HG02885 (cell line): ENCODE measurements around the gene TOMM70.
"Not testable (repeated sequence)": the region's sequence is repeated elsewhere in the genome, so short reads cannot be mapped to it uniquely, and the experiment has no call there.

Source experiments
- ATAC-seq: cut with Tn5 transposase; IDR thresholded peaks from one replicate; pipeline ENCODE4 v1.9.1; 2021; ENCODE audit warnings: mild to moderate bottlenecking; ENCODE audit not compliant: unreplicated experiment, poor library complexity

TOMM70 gene

GRCh38 chr3:100400780-100401673 is at the start of gene TOMM70, which contains the start of gene LNP1:
Gene TOMM70, minus strand, starts transcription at chr3:100401089. Its CDS starts 140 bp downstream, at chr3:100400949.
Gene LNP1, plus strand, starts transcription at chr3:100401539. Its CDS starts 28,191 bp downstream, at chr3:100429730.
- peak; percentile 92 for ATAC-seq

- no peak for ATAC-seq
Observed at GRCh38 chr3:100449214-100449613, 48.3 kb upstream of the TOMM70 start.

GRCh38 chr3:100448079-100448478 is 47.2 kb upstream of the TOMM70 start:
- no peak for ATAC-seq

- not testable (repeated sequence) for ATAC-seq
Observed at GRCh38 chr3:100447067-100447466, 46.2 kb upstream of the TOMM70 start.

- ATAC-seq = no peak
Observed at GRCh38 chr3:100443690-100444089, 42.8 kb upstream of the TOMM70 start.

- ATAC-seq = no peak
Observed at GRCh38 chr3:100440895-100441294, 40.0 kb upstream of the TOMM70 start.

GRCh38 chr3:100438623-100438974 is 37.7 kb upstream of the TOMM70 start:
- no peak for ATAC-seq

GRCh38 chr3:100437721-100438622 is 37.1 kb upstream of the TOMM70 start:
- ATAC-seq = no peak

GRCh38 chr3:100436951-100437350 is 36.1 kb upstream of the TOMM70 start:
- no peak for ATAC-seq

GRCh38 chr3:100429187-100429716 is 28.4 kb upstream of the TOMM70 start:
- ATAC-seq = no peak

- ATAC-seq = no peak
Observed at GRCh38 chr3:100427699-100428098, 26.8 kb upstream of the TOMM70 start.

- ATAC-seq = no peak
Observed at GRCh38 chr3:100426067-100426682, 25.3 kb upstream of the TOMM70 start.

- no peak for ATAC-seq
Observed at GRCh38 chr3:100425316-100425715, 24.4 kb upstream of the TOMM70 start.

- ATAC-seq = no peak
Observed at GRCh38 chr3:100424261-100424660, 23.4 kb upstream of the TOMM70 start.

GRCh38 chr3:100423611-100424010 is 22.7 kb upstream of the TOMM70 start:
- ATAC-seq = no peak

GRCh38 chr3:100420885-100421284 is 20.0 kb upstream of the TOMM70 start:
- no peak for ATAC-seq

- ATAC-seq = no peak
Observed at GRCh38 chr3:100419406-100419805, 18.5 kb upstream of the TOMM70 start.

- no peak for ATAC-seq
Observed at GRCh38 chr3:100416863-100417262, 16.0 kb upstream of the TOMM70 start.

GRCh38 chr3:100416176-100416575 is 15.3 kb upstream of the TOMM70 start:
- ATAC-seq = no peak

GRCh38 chr3:100413613-100414012 is 12.7 kb upstream of the TOMM70 start:
- ATAC-seq = no peak
